HG03571 (cell line): Measurements from ENCODE around the gene FAM156A.
"Not testable (repeated sequence)": the region's sequence is repeated elsewhere in the genome, so short reads cannot be mapped to it uniquely, and the experiment has no call there.

Source experiments
- ATAC-seq: cut with Tn5 transposase; IDR thresholded peaks from one replicate; pipeline ENCODE4 v1.9.1; 2021; ENCODE audit not compliant: unreplicated experiment

Gene FAM156A

DNA sequence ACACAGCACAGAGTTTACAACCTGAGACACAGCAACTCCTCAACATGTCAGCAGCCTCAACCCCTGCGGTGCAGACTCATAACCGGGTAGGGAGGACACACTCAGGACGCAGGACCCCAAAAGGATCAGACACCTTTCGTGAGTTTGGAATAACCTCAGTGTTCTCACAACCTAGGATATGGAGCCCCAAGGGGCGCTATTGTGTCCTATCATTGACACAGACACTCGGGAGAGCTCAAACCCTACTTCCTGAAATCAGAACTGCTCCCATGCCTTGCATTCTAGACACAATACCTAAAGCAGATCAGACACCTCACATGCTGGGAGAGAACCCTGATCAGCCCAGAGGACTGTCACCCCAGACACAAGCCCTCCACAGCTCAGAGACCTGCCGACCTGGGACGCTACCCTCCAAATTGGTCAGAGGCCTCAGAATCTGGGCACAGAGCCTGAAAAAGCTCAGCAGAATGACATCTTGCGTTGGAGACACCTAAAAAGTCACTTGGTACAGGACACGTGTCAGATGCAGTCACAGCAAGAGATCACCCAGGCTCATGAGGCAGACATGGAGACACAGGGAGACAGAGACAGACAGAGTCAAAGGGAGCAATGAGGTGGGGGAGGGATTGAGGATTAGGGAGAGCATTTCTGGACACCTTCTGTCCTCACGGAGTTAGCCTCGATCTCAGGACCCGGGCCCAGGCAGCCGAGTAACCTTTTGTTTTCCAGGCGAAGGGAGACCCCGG, 8.8 kb upstream of the FAM156A start:
- not testable (repeated sequence) for ATAC-seq

DNA sequence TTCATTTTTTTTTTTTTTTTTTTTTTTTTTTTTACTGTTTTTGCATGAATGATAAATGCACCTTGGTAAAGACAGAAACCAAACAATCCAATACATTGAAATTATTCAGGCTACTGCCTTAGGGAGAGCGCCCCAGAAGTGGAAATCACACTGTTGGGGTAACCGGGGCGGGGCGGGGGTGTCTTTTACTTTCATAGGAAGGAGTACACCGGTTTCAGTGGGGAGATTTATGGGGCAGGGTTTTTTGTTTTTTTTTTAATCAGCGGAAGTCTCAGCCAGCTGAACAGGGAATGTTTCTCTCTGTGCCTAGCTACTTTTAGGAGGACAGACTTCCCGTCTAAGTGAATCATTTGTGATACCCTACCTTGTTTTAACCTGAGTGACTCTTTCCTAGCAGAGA, 643 bp upstream of the FAM156A start:
- peak; percentile 31 for ATAC-seq

DNA sequence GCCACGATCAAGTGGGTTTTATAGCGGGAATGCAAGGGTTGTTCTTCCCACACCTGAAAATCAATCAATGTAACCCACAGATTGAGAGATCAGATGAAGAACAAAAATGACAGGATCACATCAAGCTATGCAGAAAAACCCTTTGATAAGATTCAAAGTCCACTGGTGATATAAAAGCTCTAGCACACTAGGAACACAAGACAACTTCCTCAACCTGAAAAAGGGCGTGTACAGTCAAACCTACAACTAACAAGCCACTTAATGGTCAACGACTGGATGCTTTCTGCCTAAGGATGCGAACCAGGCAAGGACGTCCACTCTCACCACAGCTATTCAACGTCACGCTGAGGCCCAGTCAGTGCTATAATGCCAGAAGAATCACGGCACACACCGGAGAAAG, 8.4 kb downstream of the FAM156A start:
- not testable (repeated sequence) for ATAC-seq

GRCh38 chrX:52949325-52949724, 9.0 kb downstream of the FAM156A start:
- not testable (repeated sequence) for ATAC-seq

DNA sequence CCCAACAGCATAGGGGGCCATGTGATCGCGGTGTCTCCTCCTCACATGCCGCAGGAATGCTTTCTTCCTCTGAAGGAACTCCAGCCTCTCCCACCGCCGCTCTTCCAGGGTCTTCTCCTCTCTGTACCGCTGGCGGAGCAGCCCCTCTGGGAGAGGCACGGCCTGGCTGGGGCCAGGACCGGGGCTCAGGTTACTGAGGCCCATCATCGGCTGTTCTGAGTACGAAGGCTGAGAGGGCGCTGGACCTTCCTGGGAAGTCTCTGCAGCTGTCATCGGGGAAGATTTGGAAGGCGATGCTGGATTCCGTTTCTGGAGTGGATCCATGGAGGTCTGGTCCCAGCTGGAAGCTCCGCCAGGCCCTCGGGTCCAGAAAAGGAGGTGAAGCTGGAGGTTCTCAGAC, 10.1 kb downstream of the FAM156A start:
- ATAC-seq = not testable (repeated sequence)

DNA sequence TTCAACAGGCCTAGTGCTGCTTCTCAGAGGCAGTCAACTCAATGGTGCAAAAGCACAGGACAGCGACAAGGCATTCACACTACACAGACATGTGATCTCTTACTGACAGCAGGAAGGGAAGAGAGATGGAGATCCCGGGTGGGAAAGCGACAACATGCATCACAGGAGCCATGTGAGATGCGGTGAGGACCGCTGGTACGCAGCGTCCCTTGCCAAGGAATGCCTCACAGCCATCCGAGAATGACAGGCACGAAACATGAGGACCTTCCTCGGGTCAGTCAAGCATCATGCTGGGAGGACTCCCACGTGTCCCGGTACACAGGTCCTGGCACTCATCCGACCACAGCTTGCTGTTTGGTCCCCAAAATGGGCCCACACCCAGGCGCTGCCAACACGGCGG, 10.8 kb downstream of the FAM156A start:
- not testable (repeated sequence) for ATAC-seq

DNA sequence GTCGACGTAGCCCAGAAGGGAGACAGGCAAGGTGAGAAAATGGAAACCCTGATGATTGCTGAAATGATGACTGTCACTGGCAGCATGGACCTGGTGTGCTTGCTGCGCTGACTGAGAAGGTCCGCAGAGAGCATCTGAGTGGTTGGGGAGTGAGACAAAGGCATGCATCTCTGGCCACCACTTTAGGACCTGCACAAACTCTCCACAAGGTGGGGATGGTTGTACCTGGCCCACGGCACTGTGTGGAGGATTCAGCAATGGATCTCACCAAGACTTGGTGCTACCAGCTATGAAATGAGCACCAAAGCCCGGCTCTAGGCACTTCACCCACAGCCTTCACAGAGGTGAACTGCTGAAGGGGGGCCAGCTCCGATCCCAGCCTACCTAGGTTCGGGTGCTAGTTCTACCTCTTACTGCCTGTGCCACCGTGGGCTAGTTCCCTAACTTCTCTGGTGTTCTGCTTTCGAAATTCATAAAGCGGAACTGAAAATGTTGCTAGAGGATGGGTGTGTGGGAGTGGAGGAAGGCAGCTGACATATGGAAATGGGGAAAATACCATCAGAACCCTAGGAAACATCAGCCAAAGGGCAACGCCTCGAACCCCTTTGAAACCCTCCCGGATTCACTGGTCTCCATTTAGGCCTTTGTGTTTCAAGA, 12.4 kb downstream of the FAM156A start:
- ATAC-seq = not testable (repeated sequence)

GRCh38 chrX:52941728-52942127, 16.6 kb downstream of the FAM156A start:
- ATAC-seq = not testable (repeated sequence)

DNA sequence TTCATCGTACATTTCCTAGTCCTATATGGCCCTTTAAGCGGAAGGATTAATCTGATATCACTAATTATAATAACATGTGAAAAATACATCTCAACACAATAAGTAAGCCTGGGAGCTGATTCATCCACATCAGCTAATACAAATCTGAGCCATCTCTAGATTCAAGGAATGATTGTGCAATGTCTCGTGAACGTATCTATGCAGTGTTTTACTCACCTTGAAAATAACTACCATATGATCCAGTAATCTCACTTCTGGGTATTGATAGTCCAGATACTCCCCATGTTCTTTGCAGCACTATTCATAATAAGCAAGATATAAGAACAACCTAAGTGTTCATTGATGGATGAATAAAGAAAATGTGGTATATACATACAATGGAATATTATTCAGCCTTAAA, 17.6 kb downstream of the FAM156A start:
- not testable (repeated sequence) for ATAC-seq

DNA sequence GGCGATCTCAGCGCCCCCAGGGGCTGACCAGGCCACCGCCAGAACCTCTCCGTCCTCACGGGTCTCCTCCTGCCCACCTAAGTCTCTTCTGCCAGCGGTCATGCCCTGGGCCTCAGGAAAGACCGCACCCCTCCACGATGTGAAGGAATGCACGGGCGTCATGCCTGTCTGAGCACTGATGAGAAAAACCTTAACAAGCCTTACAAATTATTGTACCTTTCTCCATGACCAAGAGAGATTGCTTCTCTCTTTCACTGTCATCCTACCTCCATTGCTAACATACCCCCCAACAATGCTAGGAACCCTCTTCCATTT, 22.9 kb downstream of the FAM156A start:
- peak; percentile 8 for ATAC-seq

- ATAC-seq = peak; percentile 89
These were observed 23.4 kb downstream of the FAM156A start for GRCh38 chrX:52934704-52935469.

DNA sequence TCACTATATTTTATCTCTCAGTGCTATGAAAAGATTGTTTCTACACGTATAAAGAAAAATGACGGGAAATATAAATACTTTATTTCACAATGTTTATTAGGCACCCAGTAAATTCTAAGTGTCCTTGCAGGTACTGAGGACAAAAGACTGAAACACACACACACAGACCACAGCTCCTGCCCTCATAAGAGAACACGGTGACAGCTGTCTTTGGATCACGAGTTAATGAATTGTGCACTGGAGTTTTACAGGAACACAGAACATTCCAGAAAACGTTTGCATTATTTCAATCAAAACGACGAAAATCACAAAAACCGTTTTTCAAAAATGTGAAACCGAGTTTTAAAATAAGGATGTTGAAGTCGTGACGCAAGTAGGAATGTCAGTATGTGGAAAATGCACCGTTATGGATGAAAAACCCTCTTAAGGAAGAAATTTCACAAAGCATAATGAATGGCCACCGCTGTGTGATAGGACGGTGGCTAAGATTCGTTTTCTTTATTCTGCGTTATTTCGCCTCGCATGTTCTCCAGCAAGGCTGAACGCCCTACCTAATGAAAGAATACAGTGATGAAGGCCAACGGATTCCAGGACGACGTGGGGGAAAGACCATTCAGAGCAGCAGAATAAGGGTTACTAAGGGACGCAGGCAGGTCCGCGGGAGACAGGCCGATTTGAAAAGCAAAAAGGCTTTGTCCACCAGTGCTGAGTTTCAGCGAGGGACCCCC, 24.2 kb downstream of the FAM156A start:
- peak; percentile 13 for ATAC-seq

GRCh38 chrX:52933213-52933612, 25.1 kb downstream of the FAM156A start:
- no peak for ATAC-seq

DNA sequence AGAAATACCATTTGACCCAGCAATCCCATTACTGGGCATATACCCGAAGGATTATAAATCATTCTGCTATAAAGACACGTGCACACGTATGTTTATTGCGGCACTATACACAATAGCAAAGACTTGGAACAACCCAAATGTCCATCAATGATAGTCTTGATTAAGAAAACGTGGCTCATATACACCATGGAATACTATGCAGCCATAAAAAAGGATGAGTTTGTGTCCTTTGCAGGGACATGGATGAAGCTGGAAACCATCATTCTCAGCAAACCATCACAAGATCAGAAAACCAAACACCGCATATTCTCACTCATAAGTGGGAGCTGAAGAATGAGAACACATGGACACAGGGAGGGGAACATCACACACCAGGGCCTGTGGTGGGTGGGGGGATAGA, 28.1 kb downstream of the FAM156A start:
- ATAC-seq = not testable (repeated sequence)

DNA sequence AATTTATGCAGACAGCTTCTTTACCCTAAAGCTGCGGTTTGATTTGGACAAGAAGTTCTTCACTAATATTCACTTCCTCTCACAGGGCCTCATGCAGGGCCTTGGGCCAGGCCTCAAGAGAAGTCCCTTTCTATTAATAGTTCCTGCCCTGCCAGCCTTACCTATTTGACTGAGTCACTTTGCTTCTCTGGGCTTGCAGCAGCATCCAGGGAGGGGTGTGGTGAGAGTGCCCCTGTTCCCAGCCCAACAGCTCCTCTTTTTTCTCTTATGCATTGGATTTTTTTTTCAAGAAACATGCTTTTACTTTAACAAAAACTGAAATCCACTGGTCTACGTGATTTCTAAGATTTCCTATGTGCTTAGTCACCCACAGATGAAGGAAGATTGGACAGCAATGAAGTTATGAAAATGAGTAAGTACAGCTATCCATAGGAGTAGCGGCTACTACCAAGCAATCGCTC, 34.5 kb downstream of the FAM156A start:
- peak; percentile 51 for ATAC-seq

DNA sequence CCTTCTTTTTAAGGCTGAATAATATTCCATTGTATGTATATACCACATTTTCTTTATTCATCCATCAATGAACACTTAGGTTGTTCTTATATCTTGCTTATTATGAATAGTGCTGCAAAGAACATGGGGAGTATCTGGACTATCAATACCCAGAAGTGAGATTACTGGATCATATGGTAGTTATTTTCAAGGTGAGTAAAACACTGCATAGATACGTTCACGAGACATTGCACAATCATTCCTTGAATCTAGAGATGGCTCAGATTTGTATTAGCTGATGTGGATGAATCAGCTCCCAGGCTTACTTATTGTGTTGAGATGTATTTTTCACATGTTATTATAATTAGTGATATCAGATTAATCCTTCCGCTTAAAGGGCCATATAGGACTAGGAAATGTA, 43.6 kb downstream of the FAM156A start:
- not testable (repeated sequence) for ATAC-seq

GRCh38 chrX:52913681-52914080, 44.6 kb downstream of the FAM156A start:
- not testable (repeated sequence) for ATAC-seq

- ATAC-seq = not testable (repeated sequence)
These were observed 48.9 kb downstream of the FAM156A start for GRCh38 chrX:52909313-52909969.

DNA sequence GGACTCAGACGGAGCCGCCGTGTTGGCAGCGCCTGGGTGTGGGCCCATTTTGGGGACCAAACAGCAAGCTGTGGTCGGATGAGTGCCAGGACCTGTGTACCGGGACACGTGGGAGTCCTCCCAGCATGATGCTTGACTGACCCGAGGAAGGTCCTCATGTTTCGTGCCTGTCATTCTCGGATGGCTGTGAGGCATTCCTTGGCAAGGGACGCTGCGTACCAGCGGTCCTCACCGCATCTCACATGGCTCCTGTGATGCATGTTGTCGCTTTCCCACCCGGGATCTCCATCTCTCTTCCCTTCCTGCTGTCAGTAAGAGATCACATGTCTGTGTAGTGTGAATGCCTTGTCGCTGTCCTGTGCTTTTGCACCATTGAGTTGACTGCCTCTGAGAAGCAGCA, 50.4 kb downstream of the FAM156A start:
- ATAC-seq = not testable (repeated sequence)

DNA sequence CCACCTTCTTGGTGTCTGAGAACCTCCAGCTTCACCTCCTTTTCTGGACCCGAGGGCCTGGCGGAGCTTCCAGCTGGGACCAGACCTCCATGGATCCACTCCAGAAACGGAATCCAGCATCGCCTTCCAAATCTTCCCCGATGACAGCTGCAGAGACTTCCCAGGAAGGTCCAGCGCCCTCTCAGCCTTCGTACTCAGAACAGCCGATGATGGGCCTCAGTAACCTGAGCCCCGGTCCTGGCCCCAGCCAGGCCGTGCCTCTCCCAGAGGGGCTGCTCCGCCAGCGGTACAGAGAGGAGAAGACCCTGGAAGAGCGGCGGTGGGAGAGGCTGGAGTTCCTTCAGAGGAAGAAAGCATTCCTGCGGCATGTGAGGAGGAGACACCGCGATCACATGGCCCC, 51.2 kb downstream of the FAM156A start:
- not testable (repeated sequence) for ATAC-seq

- ATAC-seq = not testable (repeated sequence)
These were observed 52.2 kb downstream of the FAM156A start for GRCh38 chrX:52906072-52906471.
